GM12878 (cell line): Measurements from ENCODE around the gene IKBKG. TPM values are rescaled to one million over a fixed set of nuclear protein-coding genes. Genes with fewer than 3 reads are reported as not detected.
A peak's percentile ranks its signal among the peaks of the same experiment; 100 is the strongest.

Source experiments
- ATAC-seq: fragments of 200-7000 bp; cut with Tn5 transposase; 3 replicates; pipeline ENCODE4 v1.9.1; 2020; ENCODE audit warnings: mild to moderate bottlenecking, moderate library complexity
- Bru-seq: library from RNA; stranded (reverse); fragments of 400-500 nt; gene quantifications from one replicate; lab custom pipeline; 2021; lab: Mats Ljungman, UMichigan
- BruChase-seq, 2 experiments: library from RNA; stranded (reverse); fragments of 400-500 nt; gene quantifications; one replicate each; lab custom pipeline; 2021; lab: Mats Ljungman, UMichigan
- BruUV-seq: library from RNA; stranded (reverse); fragments of 400-500 nt; replicated peaks from 2 replicates; lab custom pipeline; 2021; lab: Mats Ljungman, UMichigan
- CTCF ChIA-PET: fragments of 300-600 bp; sonication (Branson Sonifier 250); formaldehyde crosslinking; extraction: SDS; loops from one replicate; lab custom pipeline; 2021; ENCODE audit warnings: inconsistent platforms; lab: Yijun Ruan, JAX
- POLR2A ChIA-PET: fragments of 350-600 bp; formaldehyde crosslinking; extraction: SDS; loops from one replicate; lab custom pipeline; 2021; ENCODE audit warnings: inconsistent platforms; lab: Charles Lee
- RAD21 ChIA-PET: fragments of 300-600 bp; sonication (Branson Sonifier 250); formaldehyde crosslinking; loops from one replicate; lab custom pipeline; 2023; ENCODE audit warnings: antibody characterized with exemption; ENCODE audit not compliant: unreplicated experiment; lab: Charles Lee
- SMC1A ChIA-PET: fragments of 300-600 bp; sonication (Branson Sonifier 250); formaldehyde crosslinking; loops from one replicate; lab custom pipeline; 2023; ENCODE audit not compliant: unreplicated experiment, uncharacterized antibody; lab: Charles Lee
- DNase-seq: peaks from one replicate; pipeline ENCODE4 v3.0.0-alpha.2; 2011; ENCODE audit warnings: low read depth, low spot score
- FAIRE-seq: peaks from 3 replicates; lab custom pipeline; 2011; peaks lifted over from hg19 to GRCh38; lab: Jason Lieb, UNC
- H2AFZ ChIP-seq: 2 replicates; pipeline ENCODE4 v1.6.0; 2011; ENCODE audit warnings: low read depth, low read length, control low read depth; ENCODE audit not compliant: control insufficient read depth
- H3K27ac ChIP-seq: 2 replicates; pipeline ENCODE4 v1.5.1; 2011; ENCODE audit warnings: control low read depth; ENCODE audit not compliant: control insufficient read depth, insufficient read depth
- H3K27me3 ChIP-seq, 2 experiments: replicated peaks in 1 of 2; 2 replicates each; pipeline versions ENCODE4 v1.6.0 to v1.6.1; 2011; ENCODE audit warnings: low read length in 1 of 2; ENCODE audit not compliant: control insufficient read depth in 2 of 2, insufficient read depth in 2 of 2
- H3K36me3 ChIP-seq, 2 experiments: 2 replicates each; pipeline ENCODE4 v1.5.1; 2011; ENCODE audit warnings: low read length in 1 of 2; ENCODE audit not compliant: control insufficient read depth in 2 of 2, insufficient read depth in 2 of 2
- H3K4me1 ChIP-seq: 2 replicates; pipeline ENCODE4 v1.6.1; 2011; ENCODE audit warnings: mild to moderate bottlenecking, low read length, moderate library complexity, mixed read lengths; ENCODE audit not compliant: control insufficient read depth, insufficient read depth
- H3K4me2 ChIP-seq: 2 replicates; pipeline ENCODE4 v1.6.0; 2011; ENCODE audit warnings: control low read depth; ENCODE audit not compliant: control insufficient read depth, insufficient read depth
- H3K4me3 ChIP-seq: fragments of 200-600 bp; sonication (generic); 2 replicates; pipeline ENCODE4 v1.5.1; 2016
- H3K79me2 ChIP-seq: 2 replicates; pipeline ENCODE4 v1.6.0; 2011; ENCODE audit warnings: low read length; ENCODE audit not compliant: control insufficient read depth, insufficient read depth
- H3K9ac ChIP-seq: 2 replicates; pipeline ENCODE4 v1.8.0; 2011; ENCODE audit warnings: low read length, control low read depth, mixed read lengths; ENCODE audit not compliant: control insufficient read depth, insufficient read depth
- H3K9me3 ChIP-seq: replicated peaks from 3 replicates; pipeline ENCODE4 v1.5.1; 2011; ENCODE audit warnings: mild to moderate bottlenecking, low read length; ENCODE audit not compliant: control insufficient read depth, insufficient read depth
- H4K20me1 ChIP-seq: 2 replicates; pipeline ENCODE4 v1.6.0; 2011; ENCODE audit not compliant: control insufficient read depth, insufficient read depth
- CBFB ChIP-seq: IDR thresholded peaks from 2 replicates; pipeline ENCODE4 v1.6.1; 2016; ENCODE audit warnings: antibody characterized with exemption, low read depth
- CHD1 ChIP-seq: IDR thresholded peaks from 2 replicates; pipeline ENCODE4 v1.6.1; 2012; ENCODE audit warnings: low read depth, low read length, improper control_type of control experiment
- CREB1 ChIP-seq: IDR thresholded peaks from 2 replicates; pipeline ENCODE4 v1.6.1; 2012; ENCODE audit warnings: low read depth, mild to moderate bottlenecking, inconsistent platforms
- ETV6 ChIP-seq, 2 experiments: fragments of 450-650 bp in 1 of 2; IDR thresholded peaks in 1 of 2; conservative IDR thresholded peaks in 1 of 2; 2 replicates each; pipeline ENCODE4 v1.6.1; 2014; ENCODE audit warnings: antibody characterized with exemption in 1 of 2, borderline replicate concordance in 1 of 2, low read depth in 1 of 2, mild to moderate bottlenecking in 1 of 2, moderate library complexity in 1 of 2
- EZH2 ChIP-seq: IDR thresholded peaks from 2 replicates; pipeline ENCODE4 v1.6.1; 2012; ENCODE audit warnings: low read depth, mild to moderate bottlenecking, control low read depth, inconsistent platforms, low read length, borderline replicate concordance; ENCODE audit not compliant: control insufficient read depth
- GABPA ChIP-seq: IDR thresholded peaks from 2 replicates; pipeline ENCODE4 v1.6.1; 2014; ENCODE audit warnings: antibody characterized with exemption, low read depth, mild to moderate bottlenecking, inconsistent platforms
- HCFC1 ChIP-seq: fragments of 150-350 bp; IDR thresholded peaks from 2 replicates; pipeline ENCODE4 v1.6.1; 2014; ENCODE audit warnings: low read length
- IKZF2 ChIP-seq, 2 experiments: fragments of 450-650 bp; IDR thresholded peaks; 2 replicates each; pipeline ENCODE4 v1.6.1; 2017; ENCODE audit warnings: mild to moderate bottlenecking in 2 of 2, moderate library complexity in 2 of 2
- MTA2 ChIP-seq: fragments of 450-650 bp; IDR thresholded peaks from 2 replicates; pipeline ENCODE4 v1.6.1; 2016; ENCODE audit warnings: low read depth, mild to moderate bottlenecking, moderate library complexity
- NR2C1 ChIP-seq: fragments of 450-650 bp; IDR thresholded peaks from 2 replicates; pipeline ENCODE4 v1.6.1; 2017; ENCODE audit warnings: antibody characterized with exemption, mild to moderate bottlenecking, moderate library complexity
- PBX3 ChIP-seq: IDR thresholded peaks from 2 replicates; pipeline ENCODE4 v1.6.1; 2011; ENCODE audit warnings: mild to moderate bottlenecking, low read depth, low read length, moderate library complexity; ENCODE audit not compliant: insufficient replicate concordance
- POLR2A ChIP-seq: IDR thresholded peaks from 2 replicates; pipeline ENCODE4 v1.6.1; 2011; ENCODE audit warnings: low read depth, mild to moderate bottlenecking, low read length
- RELB ChIP-seq: fragments of 450-650 bp; IDR thresholded peaks from 2 replicates; pipeline ENCODE4 v1.6.1; 2017; ENCODE audit warnings: low read depth, mild to moderate bottlenecking, moderate library complexity
- RUNX3 ChIP-seq: IDR thresholded peaks from 2 replicates; pipeline ENCODE4 v1.6.1; 2012; ENCODE audit warnings: low read length, inconsistent platforms
- SIN3A ChIP-seq: IDR thresholded peaks from 2 replicates; pipeline ENCODE4 v1.6.1; 2012; ENCODE audit warnings: low read depth, low read length, improper control_type of control experiment
- SMC3 ChIP-seq: IDR thresholded peaks from 2 replicates; pipeline ENCODE4 v1.6.1; 2011; ENCODE audit warnings: low read length, improper control_type of control experiment, borderline replicate concordance
- TARDBP ChIP-seq: IDR thresholded peaks from 2 replicates; pipeline ENCODE4 v1.6.1; 2016; ENCODE audit warnings: borderline replicate concordance
- WGBS: methylation state at CpG from one replicate; pipeline ENCODE4 v1.1.6; 2016; ENCODE audit warnings: low lambda C conversion rate; ENCODE audit not compliant: insufficient replicate concordance, insufficient coverage; ENCODE audit errors: missing lambda C conversion rate; 5-methylcytosine and 5-hydroxymethylcytosine counted together
- in situ Hi-C: fragments of 300-500 bp; cut with MboI; formaldehyde crosslinking; loops from 9 replicates; pipeline ENCODE4 v1.14.3; 2018; ENCODE audit warnings: mixed read lengths
- intact Hi-C: fragments of 100-400 bp; cut with micrococcal nuclease; formaldehyde crosslinking; loops from one replicate; pipeline ENCODE4 v1.14.2; 2022; ENCODE audit not compliant: unreplicated experiment
- long read RNA-seq, 2 experiments: library from polyadenylated mRNA; unstranded; transcript quantifications; one replicate each; pipeline ENCODE4 v2.0.0, GENCODE V29; 2019 to 2020
- polyA minus RNA-seq, 3 experiments: library from RNA; depleted of rRNA, polyadenylated mRNA; stranded (reverse); fragments of >200 nt; gene quantifications; 2 replicates each; pipeline ENCODE4 v1.2.3, GENCODE V29; 2011
- polyA plus RNA-seq, 11 experiments: library from polyadenylated mRNA; depleted of rRNA in 4 of 11; unstranded in 6 of 11; stranded (reverse) in 5 of 11; fragments of >200 nt; fragmentation: Nextera tagmentation in 4 of 11; fragmentation: Illumina TruSeq in 1 of 11; extraction: Ambion mirVana in 4 of 11; extraction: Trizol in 1 of 11; gene quantifications; 1 replicate in 1 of 11; 2 replicates in 10 of 11; pipeline versions ENCODE4 v1.2.1 to v1.2.3, GENCODE V29; 2011 to 2016; ENCODE audit warnings: inconsistent platforms in 2 of 11, missing spikeins in 2 of 11, low read depth in 1 of 11
- total RNA-seq, 4 experiments: library from RNA; depleted of rRNA in 3 of 4; stranded (reverse); fragments of >200 nt in 3 of 4; fragmentation: Illumina TruSeq in 1 of 4; extraction: Trizol in 1 of 4; gene quantifications; 2 replicates each; pipeline versions ENCODE4 v1.2.1 to v1.2.3, GENCODE V29; 2013 to 2021

Gene IKBKG
- total RNA-seq (2013; cell fraction: nucleolus; rRNA removed) = 15.9 and 18.4 TPM in 2 replicates
- 16.0 and 16.3 TPM in 2 replicates for total RNA-seq (2014; rRNA removed)
- total RNA-seq (2014; rRNA removed; fragmentation: Illumina TruSeq; extraction: Trizol) = 10.2 TPM in 2 replicates
- total RNA-seq (2021) = 28.1 and 30.6 TPM in 2 replicates
- polyA plus RNA-seq (2011; ENCODE audit: low read depth) = 8.5 TPM
- polyA plus RNA-seq (2011; rRNA removed) = 8.0 and 17.3 TPM in 2 replicates
- 23.9 and 31.8 TPM in 2 replicates for polyA plus RNA-seq (2011; cell fraction: cytosol; rRNA removed)
- polyA plus RNA-seq (2011; cell fraction: nucleus; rRNA removed) = 96.2 and 120 TPM in 2 replicates
- 19.5 and 20.1 TPM in 2 replicates for polyA plus RNA-seq (2012)
- polyA plus RNA-seq (2014; fragmentation: Illumina TruSeq; extraction: Trizol) = 2.5 and 8.0 TPM in 2 replicates
- 1 to 10 TPM in 1 of 2 experiments, under 1 TPM in 1; 0.35 to 1.5 TPM for polyA plus RNA-seq (2014; fragmentation: Nextera tagmentation; extraction: Ambion mirVana)
- polyA plus RNA-seq (2014; rRNA removed) = 30.7 and 33.0 TPM in 2 replicates
- polyA plus RNA-seq (2016; fragmentation: Nextera tagmentation; extraction: Ambion mirVana) = 10 to 100 TPM; 21.8 to 24.0 TPM
- polyA minus RNA-seq (2011; rRNA and poly(A)+ RNA removed) = 3.4 and 8.2 TPM in 2 replicates
- 6.8 and 7.3 TPM in 2 replicates for polyA minus RNA-seq (2011; cell fraction: cytosol; rRNA and poly(A)+ RNA removed)
- polyA minus RNA-seq (2011; cell fraction: nucleus; rRNA and poly(A)+ RNA removed) = 10.4 and 18.8 TPM in 2 replicates
- percentile 57 among the genes with signal in this experiment for Bru-seq, nascent RNA
- BruChase-seq, experiment 1, labeled RNA remaining after a 6-hour chase = percentile 57 among the genes with signal in this experiment
- BruChase-seq, experiment 2, labeled RNA remaining after a 2-hour chase = percentile 53 among the genes with signal in this experiment
- long read RNA-seq, experiment 1, transcript IKBKG-206 (10 exons, 2,299 nt) = major isoform, 6 of 10 reads
- long read RNA-seq, experiment 1, partial matches to known transcripts = 2 of 10 reads
- long read RNA-seq, experiment 1, other reads (novel, unspliced or antisense) = 1 of 10 reads
- long read RNA-seq, experiment 2, partial matches to known transcripts = 0 of 5 reads
- long read RNA-seq, experiment 2, other reads (novel, unspliced or antisense) = 5 of 5 reads

DNA sequence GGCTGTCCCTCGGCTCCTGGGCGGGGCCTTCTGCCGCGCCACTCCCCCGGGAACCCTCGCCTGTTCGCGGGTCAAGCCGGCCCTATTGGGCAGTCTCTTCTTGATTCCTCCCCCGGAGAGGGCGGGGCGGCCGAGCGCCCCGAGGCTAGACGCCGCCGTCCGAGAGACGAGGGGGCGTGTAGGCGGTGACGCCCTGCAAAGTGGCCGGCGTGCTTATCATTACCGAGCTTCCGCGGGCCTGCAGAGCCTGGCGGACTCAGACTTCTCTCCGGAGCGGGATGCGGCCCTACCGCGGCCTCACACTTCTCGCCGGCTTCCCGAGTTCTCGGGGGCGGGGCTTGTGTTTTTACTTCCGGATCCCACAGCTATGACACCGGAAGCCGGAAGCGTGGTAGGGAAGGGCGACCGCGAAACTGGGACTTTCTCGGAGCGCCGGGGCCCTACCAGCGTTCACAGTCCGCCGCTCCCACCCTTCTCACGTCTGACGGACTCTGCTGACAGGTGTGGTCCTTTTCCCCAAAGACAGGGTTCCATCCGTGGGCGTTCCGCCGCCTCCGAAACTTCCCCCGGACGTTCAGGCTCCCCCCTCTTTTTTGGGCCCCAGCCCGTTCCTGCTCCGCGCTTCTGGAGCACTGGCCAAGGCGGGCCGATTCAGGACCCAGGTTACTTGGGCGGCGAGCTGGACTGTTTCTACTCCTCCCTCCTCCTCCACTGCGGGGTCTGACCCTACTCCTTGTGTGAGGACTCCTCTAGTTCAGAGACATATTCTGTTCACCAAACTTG, at the start of gene IKBKG:
Gene IKBKG (plus strand): TSS at position 376 of the 783 bp plus-strand sequence. CDS start 4,383 bp downstream, outside the sequence.
- 36% methylated on average over 67 of the region's 69 CpGs for WGBS
- H3K9me3 ChIP-seq = no peaks in the 10 kb centered on the region; the same call in 2 of the 3 replicates
- peak; percentile 89 for ATAC-seq
- ChIA-PET RAD21 (no interaction called here), SMC1A (no interaction called here), CTCF (interaction anchor here (0.8 kb wide), 1 partner anchor 174 kb away, joined by 4 read pairs; no protein-coding TSS in a partner anchor), POLR2A (interaction anchor here (0.6 to 0.8 kb wide), 2 partner anchors 485 to 688 kb away, joined by 3 to 4 read pairs; no protein-coding TSS in a partner anchor)
- in situ Hi-C loops = loop anchor here (10.0 to 25.0 kb wide), 2 partner anchors 287 to 410 kb away; partner anchors contain the start of genes OPN1LW and SMIM9
- peak within 1 kb of the TSS; percentile 70 for H3K9ac ChIP-seq
- H3K4me3 ChIP-seq = peak within 1 kb of the TSS; percentile 72
- H3K79me2 ChIP-seq = peaks cover 30% of the 10 kb centered on the region
- H4K20me1 ChIP-seq = no peaks in the 10 kb centered on the region
- peak; percentile 57 for DNase-seq
- peak within 1 kb of the TSS; percentile 86 for H3K4me2 ChIP-seq
- no peaks in the 10 kb centered on the region for H3K27me3 ChIP-seq
- no TSS peak for BruUV-seq
- H3K36me3 ChIP-seq = no peaks in the 10 kb centered on the region
- peaks cover 14% of the 10 kb centered on the region for H3K4me1 ChIP-seq
- FAIRE-seq = no peak
- intact Hi-C loops = no loop called here
- peak within 1 kb of the TSS; percentile 65 for H3K27ac ChIP-seq
- peak within 1 kb of the TSS; percentile 80 for H2AFZ ChIP-seq
- TF ChIP-seq IKZF2 (IDR thresholded peaks at IDR 0.05) (peak in 1 of 2 experiments; percentile 50), SIN3A (peak; percentile 6; the same call in 1 of the 2 replicates), TARDBP (no peak), HCFC1 (peak; percentile 52), ETV6 (conservative IDR thresholded peaks at IDR 0.05 in 1 of 2, IDR thresholded peaks at IDR 0.05 in 1 of 2; ENCODE audit: borderline replicate concordance in 1 of 2, low read depth in 1 of 2) (peak in 1 of 2 experiments; percentile 65; a peak in 2 of 4 replicates), POLR2A (peak; percentile 67), MTA2 (peak; percentile 77), SMC3 (no peak), CBFB (no peak), CREB1 (peak; percentile 44; the same call in 1 of the 2 replicates), NR2C1 (peak; percentile 96), GABPA (peak; percentile 93), CHD1 (no peak), EZH2 (no peak), PBX3 (peak; percentile 27), RELB (peak; percentile 75; the same call in 1 of the 2 replicates), RUNX3 (peak; percentile 73)
